Measurements from ENCODE around the gene PLA2G7.

Gene PLA2G7

DNA sequence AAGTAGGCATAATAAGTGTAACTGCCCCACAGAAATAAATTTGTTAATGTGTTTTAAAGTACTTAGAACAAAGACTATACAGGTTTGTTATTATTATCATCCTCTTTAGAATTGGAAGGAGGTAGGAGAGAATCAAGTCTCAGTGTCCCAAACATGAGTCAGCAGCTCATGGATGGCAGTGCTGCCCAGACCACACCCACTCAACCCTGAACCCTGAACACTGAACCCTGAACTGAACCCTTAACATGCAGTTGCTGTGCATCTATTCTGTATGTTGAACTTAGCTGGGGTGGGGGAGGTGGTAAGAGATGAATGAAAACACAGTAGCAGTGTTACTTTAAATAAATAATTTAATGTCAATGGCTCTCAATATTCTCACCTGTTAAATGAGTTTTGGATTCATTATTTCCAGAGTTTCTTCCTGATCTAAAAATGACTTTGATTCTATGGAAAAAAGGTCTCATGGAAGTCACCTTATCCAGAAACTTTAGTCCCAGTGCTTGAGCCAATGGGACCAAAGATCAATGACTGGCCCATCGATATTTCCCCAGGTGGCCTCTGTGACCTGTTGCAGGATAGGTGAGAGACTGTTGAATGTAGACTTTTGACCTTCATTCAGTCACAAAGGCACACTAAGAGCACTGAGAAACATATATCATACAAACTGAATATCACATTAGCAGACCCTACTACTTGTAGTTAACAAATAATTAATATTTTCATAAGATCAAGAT is 8.4 kb upstream of the PLA2G7 start:
- H3K36me3 ChIP-seq (ENCODE audit: control insufficient read depth, insufficient read depth, low read length): no peaks in the 10 kb centered on the region
- no peaks in the 10 kb centered on the region for H3K27me3 ChIP-seq (replicated peaks; ENCODE audit: control insufficient read depth, insufficient read depth, low read length)
- TF ChIP-seq, protein P1, sequence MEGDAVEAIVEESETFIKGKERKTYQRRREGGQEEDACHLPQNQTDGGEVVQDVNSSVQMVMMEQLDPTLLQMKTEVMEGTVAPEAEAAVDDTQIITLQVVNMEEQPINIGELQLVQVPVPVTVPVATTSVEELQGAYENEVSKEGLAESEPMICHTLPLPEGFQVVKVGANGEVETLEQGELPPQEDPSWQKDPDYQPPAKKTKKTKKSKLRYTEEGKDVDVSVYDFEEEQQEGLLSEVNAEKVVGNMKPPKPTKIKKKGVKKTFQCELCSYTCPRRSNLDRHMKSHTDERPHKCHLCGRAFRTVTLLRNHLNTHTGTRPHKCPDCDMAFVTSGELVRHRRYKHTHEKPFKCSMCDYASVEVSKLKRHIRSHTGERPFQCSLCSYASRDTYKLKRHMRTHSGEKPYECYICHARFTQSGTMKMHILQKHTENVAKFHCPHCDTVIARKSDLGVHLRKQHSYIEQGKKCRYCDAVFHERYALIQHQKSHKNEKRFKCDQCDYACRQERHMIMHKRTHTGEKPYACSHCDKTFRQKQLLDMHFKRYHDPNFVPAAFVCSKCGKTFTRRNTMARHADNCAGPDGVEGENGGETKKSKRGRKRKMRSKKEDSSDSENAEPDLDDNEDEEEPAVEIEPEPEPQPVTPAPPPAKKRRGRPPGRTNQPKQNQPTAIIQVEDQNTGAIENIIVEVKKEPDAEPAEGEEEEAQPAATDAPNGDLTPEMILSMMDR (IDR thresholded peaks at IDR 0.05; ENCODE audit: insufficient read depth, low read length, poor library complexity, severe bottlenecking): no peak
- H3K4me3 ChIP-seq (replicated peaks; ENCODE audit: low read depth, low read length): no peak overlapping the region
- DNase-seq (ENCODE audit: extremely low read depth, insufficient read length): no peak

DNA sequence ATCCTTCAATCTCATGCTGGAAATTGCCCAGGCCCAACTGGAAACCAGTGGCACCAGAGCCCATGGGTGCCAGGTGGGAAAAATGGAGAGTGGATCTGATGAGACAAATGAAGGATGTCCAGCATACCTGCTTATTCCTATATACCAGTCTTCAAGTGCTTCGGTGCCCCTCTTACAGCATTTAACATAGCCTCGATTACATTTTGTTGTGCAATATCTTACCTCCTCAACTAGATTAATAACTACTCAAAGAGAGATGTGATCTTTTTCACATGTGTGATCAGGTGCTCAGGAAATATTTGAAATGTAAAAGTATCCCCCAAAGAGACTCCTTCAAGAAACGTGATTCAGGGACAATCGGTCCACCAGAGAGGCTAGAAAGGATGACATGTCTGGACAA is 6.7 kb upstream of the PLA2G7 start:
- Histone ChIP-seq H3K27me3 (replicated peaks; ENCODE audit: control insufficient read depth, insufficient read depth, low read length) (no peaks in the 10 kb centered on the region), H3K36me3 (ENCODE audit: control insufficient read depth, insufficient read depth, low read length) (no peaks in the 10 kb centered on the region), H3K4me3 (replicated peaks; ENCODE audit: low read depth, low read length) (no peak overlapping the region)
- TF ChIP-seq, protein P1 (IDR thresholded peaks at IDR 0.05; ENCODE audit: insufficient read depth, low read length, poor library complexity, severe bottlenecking): no peak
- no peak for DNase-seq (ENCODE audit: extremely low read depth, insufficient read length)

DNA sequence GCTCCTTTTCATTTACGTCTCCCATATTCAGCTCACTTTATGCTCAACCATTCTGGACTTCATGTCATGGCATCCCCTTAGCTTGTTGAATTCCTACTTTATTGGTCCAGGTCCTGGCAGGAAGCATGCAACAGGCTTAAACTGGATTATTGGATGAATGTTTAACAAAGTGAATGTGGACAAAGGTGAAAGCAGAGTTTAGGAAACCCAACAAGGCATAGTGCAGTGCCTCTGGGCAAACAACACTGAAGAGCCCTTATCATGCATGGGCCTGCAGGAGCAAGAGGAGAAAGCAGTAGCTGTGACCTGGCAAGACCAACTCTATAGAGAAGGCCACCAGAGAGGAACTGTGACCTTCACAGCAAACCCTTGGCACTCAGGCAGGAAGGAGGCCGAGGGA is 6.3 kb upstream of the PLA2G7 start:
- Histone ChIP-seq H3K36me3 (ENCODE audit: control insufficient read depth, insufficient read depth, low read length) (no peaks in the 10 kb centered on the region), H3K4me3 (replicated peaks; ENCODE audit: low read depth, low read length) (no peak overlapping the region), H3K27me3 (replicated peaks; ENCODE audit: control insufficient read depth, insufficient read depth, low read length) (no peaks in the 10 kb centered on the region)
- no peak for DNase-seq (ENCODE audit: extremely low read depth, insufficient read length)
- TF ChIP-seq, protein P1 (IDR thresholded peaks at IDR 0.05; ENCODE audit: insufficient read depth, low read length, poor library complexity, severe bottlenecking): no peak

DNA sequence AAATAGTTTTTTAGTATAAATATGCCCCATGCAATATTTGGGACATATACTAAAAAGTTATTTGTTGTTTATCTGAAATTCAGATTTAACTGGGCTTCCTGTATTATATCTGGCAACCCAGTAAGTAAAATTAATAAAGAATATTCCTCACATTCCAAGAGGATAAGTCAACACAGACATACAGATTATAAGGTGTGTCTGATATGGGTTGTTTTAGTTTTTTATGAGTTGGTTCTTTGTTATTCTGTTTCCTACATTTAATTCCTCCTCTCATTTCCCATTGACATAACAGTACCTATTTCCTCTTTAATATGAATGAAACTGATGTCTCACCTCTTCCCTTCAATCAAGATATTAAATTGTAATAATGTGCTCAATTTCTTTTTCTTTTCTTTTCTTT is 1.7 kb upstream of the PLA2G7 start:
- no peak for DNase-seq (ENCODE audit: extremely low read depth, insufficient read length)
- Histone ChIP-seq H3K27me3 (replicated peaks; ENCODE audit: control insufficient read depth, insufficient read depth, low read length) (peaks cover 3% of the 10 kb centered on the region; the same call in 1 of the 2 replicates), H3K36me3 (ENCODE audit: control insufficient read depth, insufficient read depth, low read length) (no peaks in the 10 kb centered on the region), H3K4me3 (replicated peaks; ENCODE audit: low read depth, low read length) (no peak overlapping the region)
- TF ChIP-seq, protein P1 (IDR thresholded peaks at IDR 0.05; ENCODE audit: insufficient read depth, low read length, poor library complexity, severe bottlenecking): no peak

DNA sequence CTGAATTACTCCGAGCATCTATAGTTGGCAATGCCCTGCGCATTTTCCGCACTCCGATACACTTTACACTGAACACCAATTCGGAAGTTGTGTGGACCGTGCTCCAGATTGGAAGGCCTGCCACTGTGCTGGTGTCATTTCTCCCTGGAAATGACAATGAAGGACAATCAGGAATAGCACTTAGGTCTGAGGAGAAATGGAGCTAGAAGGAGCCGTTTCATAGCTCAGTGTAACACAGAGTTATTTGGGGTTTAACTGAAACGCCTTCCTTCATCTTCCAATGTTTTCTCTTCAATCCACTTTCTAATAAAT is 501 bp upstream of the PLA2G7 start:
- H3K4me3 ChIP-seq (replicated peaks; ENCODE audit: low read depth, low read length): no peak overlapping the region
- peaks cover 3% of the 10 kb centered on the region; the same call in 1 of the 2 replicates for H3K27me3 ChIP-seq (replicated peaks; ENCODE audit: control insufficient read depth, insufficient read depth, low read length)
- no peaks in the 10 kb centered on the region for H3K36me3 ChIP-seq (ENCODE audit: control insufficient read depth, insufficient read depth, low read length)
- no peak for DNase-seq (ENCODE audit: extremely low read depth, insufficient read length)
- TF ChIP-seq, protein P1 (IDR thresholded peaks at IDR 0.05; ENCODE audit: insufficient read depth, low read length, poor library complexity, severe bottlenecking): no peak

All from GM06990 (cell line).